GM04504 (cell line): ENCODE results near the gene VSTM4.

Source experiments
- DNase-seq: peaks from one replicate; pipeline ENCODE4 v3.0.0-alpha.2; 2012; ENCODE audit warnings: low read depth

The VSTM4 gene, protein sequence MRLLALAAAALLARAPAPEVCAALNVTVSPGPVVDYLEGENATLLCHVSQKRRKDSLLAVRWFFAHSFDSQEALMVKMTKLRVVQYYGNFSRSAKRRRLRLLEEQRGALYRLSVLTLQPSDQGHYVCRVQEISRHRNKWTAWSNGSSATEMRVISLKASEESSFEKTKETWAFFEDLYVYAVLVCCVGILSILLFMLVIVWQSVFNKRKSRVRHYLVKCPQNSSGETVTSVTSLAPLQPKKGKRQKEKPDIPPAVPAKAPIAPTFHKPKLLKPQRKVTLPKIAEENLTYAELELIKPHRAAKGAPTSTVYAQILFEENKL

GRCh38 chr10:49115015-49115795 lies at the start of gene VSTM4:
TSS of gene VSTM4 (minus strand) at chr10:49115522. CDS start at chr10:49115485, 37 bp downstream.
- DNase-seq, result peak; percentile 20

GRCh38 chr10:49164559-49165188 lies 49.4 kb upstream of the VSTM4 start:
- DNase-seq, result no peak

- peak; percentile 54 for DNase-seq
Observed at GRCh38 chr10:49163741-49164140, 48.4 kb upstream of the VSTM4 start.

- no peak for DNase-seq
Observed at GRCh38 chr10:49162761-49163310, 47.5 kb upstream of the VSTM4 start.

- DNase-seq, result no peak
Observed at GRCh38 chr10:49162063-49162462, 46.7 kb upstream of the VSTM4 start.

DNA sequence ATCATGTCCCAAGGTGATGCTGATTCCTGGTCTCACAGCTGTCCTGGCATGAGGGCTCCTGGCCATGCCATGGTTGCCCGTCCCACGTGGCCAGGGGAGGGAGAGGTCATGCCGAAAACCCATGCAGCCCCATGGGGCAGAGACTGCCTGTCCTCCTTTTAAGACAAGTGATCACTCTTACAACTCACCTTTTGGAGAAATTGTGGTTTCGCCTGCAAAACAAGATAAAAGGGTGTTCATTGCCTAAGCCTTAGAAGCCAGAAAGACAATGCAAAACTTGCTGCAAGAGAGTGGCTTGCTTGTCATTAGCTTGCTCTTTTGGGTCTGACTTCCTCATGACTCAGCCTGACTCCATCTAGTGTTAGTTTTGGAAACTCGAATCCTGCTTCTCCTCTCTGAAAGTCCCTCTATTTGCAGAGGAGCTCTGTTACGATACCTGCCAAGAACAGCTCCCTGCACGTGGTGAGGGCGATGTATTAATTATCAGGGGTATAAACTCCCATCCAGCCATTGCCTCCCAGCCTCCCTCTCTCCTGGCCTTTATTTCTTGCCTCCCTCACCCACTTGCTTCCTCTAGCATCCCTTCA lies 46.2 kb upstream of the VSTM4 start:
- peak; percentile 48 for DNase-seq

DNA sequence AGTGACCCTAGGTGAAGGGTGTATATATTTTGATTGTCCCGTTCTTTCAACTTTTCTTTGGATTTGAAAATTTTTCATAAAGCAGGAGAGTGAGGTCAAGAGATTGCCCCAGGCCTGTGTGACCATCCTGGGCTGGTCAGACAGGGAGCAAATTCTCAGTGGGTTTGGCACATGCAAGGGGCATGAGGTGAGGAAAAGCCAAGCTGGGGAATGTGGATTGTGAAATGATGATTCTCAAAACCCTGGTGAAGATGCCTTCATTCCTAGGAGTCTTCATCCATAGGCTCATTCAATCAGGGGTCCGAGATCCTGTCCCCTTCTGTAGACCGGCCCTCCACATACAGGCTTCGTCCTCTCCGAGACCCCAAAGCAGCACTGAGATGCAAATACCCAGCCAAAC lies 45.5 kb upstream of the VSTM4 start:
- no peak for DNase-seq

GRCh38 chr10:49160110-49160509 lies 44.8 kb upstream of the VSTM4 start:
- DNase-seq, result no peak

DNA sequence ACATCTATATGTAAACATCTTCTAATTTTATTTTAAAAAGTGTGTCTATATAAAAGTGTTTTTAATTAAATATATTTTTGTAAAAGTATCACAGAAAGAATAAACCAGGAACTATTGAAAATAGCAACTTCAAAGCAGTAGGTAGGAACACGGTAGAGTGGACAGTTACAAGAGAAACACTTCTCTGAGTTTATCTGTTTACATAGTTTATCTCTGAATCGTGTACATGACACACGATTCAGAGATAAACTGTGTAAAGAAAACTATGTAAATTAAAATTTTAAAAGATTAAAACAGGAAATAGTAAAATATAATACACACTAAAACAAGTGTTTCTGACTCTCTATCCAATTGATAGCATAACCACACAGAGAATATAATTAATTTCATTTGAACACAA lies 43.6 kb upstream of the VSTM4 start:
- no peak for DNase-seq

DNA sequence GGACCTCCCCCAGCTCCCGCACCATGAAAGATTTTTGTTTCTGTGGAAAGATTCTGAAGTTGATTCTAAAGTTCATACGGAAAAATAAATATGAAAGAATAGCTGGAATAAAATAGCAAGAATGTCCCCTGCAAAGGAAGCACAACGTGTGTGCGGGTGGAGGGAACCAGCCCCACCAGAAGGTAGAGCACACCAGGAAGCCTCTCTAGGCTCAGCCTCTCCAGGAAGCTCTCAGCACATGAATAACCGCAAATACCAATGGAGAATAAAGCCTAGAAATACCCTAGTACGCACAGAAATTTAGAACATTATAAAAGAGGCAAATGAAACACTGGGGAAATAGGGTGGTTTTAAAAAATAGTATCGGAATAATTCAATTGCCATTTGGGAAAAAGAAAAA lies 43.1 kb upstream of the VSTM4 start:
- no peak for DNase-seq

DNA sequence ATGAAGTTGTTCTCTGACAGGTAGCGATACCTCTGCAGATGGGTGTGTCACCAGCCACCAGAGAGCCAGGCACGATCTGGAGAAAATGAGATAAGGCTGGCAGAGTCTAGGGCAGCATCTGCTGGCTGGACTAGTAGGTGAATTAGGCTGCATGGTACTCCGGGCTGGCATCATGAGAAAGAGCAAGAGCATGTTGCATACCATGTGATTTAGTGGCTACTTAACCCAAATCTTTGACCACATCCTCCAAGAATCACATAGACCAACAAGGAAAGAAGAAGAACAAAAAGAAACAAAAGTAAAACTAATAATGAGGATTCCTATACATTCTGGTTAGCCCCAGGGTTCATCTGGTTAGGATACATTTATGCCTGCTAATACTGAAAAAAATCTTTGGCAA lies 41.9 kb upstream of the VSTM4 start:
- DNase-seq, result no peak

- DNase-seq, result no peak
Observed at GRCh38 chr10:49154641-49155040, 39.3 kb upstream of the VSTM4 start.

- DNase-seq, result no peak
Observed at GRCh38 chr10:49153971-49154370, 38.6 kb upstream of the VSTM4 start.

- DNase-seq, result no peak
Observed at GRCh38 chr10:49153115-49153514, 37.8 kb upstream of the VSTM4 start.

DNA sequence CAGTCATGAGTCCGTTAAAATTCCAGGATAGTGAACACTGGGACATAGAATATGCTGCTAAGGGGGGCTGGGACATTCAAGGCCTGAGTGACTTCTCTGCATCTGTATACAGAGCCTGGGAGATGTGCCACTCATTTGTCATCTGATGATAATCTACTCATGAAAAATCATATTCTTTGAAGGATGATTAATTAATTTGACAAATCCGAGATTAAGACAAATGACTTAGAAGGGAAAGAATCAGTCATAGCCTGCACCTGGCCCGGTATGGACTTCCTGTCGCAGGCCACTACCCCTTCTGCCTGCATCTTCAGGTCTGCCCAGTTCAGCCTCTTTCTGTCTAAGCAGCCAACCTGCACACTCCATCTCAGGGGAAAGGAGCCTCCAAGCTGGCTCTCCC lies 37.3 kb upstream of the VSTM4 start:
- DNase-seq, result no peak

DNA sequence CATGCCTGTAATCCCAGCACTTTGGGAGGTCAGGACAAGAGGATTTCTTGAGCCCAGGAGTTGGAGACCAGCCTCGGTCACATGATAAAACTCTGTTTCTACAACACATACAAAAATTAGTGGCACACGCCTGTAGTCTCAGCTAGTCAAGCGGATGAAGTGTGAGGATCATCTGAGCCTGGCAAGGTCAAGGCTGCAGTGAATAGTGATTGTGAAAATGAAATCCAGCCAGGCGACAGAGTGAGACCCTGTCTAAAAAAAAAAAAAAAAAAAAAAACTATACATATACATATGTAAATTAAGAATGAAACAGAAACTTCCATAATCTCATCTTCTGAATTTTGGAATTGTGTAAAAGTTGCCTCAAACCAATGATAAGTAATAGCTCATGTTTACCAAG lies 36.7 kb upstream of the VSTM4 start:
- DNase-seq, result no peak

DNA sequence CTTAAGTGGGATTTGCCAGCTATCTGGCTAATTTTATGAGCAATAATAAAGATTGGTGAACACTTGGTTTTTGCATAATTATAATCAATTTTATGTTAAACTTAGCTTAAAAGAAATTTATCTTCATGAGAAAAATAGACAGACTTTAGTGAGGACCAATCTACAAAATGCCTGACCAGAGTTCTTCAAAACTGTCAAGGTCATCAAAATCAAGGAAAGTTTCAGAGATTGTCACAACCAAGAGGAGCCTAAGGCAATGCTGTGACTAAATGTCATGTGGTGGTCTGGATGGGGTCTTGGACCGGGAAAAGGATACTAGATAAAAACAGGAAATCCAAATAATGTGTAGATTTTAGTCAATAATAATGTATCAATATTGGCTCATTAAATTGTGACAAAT lies 36.2 kb upstream of the VSTM4 start:
- DNase-seq, result no peak

DNA sequence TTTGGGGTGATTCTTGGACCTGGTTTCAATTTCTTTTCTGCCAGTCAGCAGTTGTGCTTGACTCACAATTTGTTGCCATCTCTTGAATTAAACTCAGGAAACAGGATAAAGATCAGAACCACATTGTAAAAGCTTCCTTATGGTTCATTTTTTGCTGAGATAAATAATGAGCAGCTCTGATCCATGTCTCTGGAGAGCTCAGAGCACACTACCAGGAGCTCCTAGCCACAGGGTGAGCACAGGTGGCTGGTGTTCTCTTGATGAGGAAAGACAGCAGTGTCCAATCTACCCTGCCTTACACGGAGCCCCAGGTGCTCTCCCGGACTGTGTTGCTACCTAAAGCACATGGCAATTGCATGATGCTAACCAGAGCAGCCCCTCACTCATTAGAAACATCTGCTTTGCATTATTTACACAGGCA lies 35.7 kb upstream of the VSTM4 start:
- DNase-seq, result no peak

- DNase-seq, result no peak
Observed at GRCh38 chr10:49150426-49150825, 35.1 kb upstream of the VSTM4 start.

- no peak for DNase-seq
Observed at GRCh38 chr10:49149881-49150280, 34.6 kb upstream of the VSTM4 start.

DNA sequence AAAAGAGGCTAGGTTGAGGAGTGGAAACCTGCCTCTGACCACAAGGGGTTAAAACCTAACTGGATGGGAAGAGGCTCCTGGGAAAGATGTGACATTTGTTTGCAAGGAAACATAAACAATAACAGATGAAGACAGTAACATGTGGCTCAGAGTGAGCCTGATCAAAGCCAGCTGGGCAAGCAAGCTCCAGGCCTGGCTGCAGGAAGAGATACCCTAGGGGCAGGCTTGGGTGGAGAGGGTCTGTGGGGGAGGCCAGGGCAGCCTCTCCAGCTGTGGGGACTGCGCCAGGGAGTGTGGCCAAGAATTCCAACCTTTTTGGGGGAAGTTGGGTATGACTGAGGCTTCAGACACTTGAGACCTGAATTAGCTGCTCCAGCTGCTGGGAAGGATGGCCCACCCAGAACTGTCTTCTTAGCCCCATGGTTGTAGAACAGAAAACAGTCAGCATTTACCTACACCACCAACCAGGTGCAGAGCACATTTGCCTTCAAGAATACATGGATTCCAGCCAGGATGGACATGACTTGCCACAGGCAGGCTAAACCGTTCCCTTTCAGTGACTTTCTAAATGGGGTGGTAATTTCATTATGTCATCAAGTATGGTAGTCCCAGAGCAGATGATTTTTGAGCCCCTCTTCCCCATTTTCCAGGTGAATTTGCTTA lies 28.9 kb upstream of the VSTM4 start:
- DNase-seq, result no peak

- DNase-seq, result no peak
Observed at GRCh38 chr10:49143249-49143648, 27.9 kb upstream of the VSTM4 start.
